ENCODE results near the gene CHRNA4.
"Not testable (repeated sequence)": the region's sequence is repeated elsewhere in the genome, so short reads cannot be mapped to it uniquely, and the experiment has no call there.

GRCh38 chr20:63339154-63340094 lies 21.7 kb downstream of the CHRNA4 start:
- not testable (repeated sequence) for TF ChIP-seq CTCF (IDR thresholded peaks at IDR 0.05; ENCODE audit: borderline replicate concordance, extremely low read depth, low read length, poor library complexity, severe bottlenecking); EZH2 (IDR thresholded peaks at IDR 0.05; ENCODE audit: borderline replicate concordance, low read depth, low read length, severe bottlenecking)
